Natural killer cell (primary cell): ENCODE data around the gene CAMK2D. TPM values are rescaled to one million over a fixed set of nuclear protein-coding genes. Genes with fewer than 3 reads are reported as not detected.

ENCODE experiments used
- ATAC-seq, 3 donors: fragments of 150-1000 bp in 2 of 3; fragments of 200-7000 bp in 1 of 3; cut with Tn5 transposase; 1 replicate in 1 of 3; 2 replicates in 2 of 3; pipeline ENCODE4 v1.10.0; 2021; ENCODE audit warnings: mild to moderate bottlenecking in 2 of 3, moderate library complexity in 2 of 3
- DNase-seq, 2 donors: peaks; one replicate each; pipeline versions ENCODE4 v3.0.0 to v3.0.0-alpha.2; 2013 to 2021; ENCODE audit warnings: mixed read lengths in 1 of 2
- H3K27ac ChIP-seq: one replicate; pipeline ENCODE4 v1.5.1; 2013; ENCODE audit warnings: mild to moderate bottlenecking, low read length
- H3K27me3 ChIP-seq: one replicate; pipeline ENCODE4 v1.6.1; 2013; ENCODE audit warnings: low read length; ENCODE audit not compliant: control insufficient read depth, insufficient read depth
- H3K36me3 ChIP-seq: one replicate; pipeline ENCODE4 v1.6.1; 2013; ENCODE audit warnings: low read length; ENCODE audit not compliant: control insufficient read depth, insufficient read depth
- H3K4me1 ChIP-seq: one replicate; pipeline ENCODE4 v1.6.1; 2013; ENCODE audit warnings: low read length; ENCODE audit not compliant: control insufficient read depth, insufficient read depth
- H3K4me3 ChIP-seq: one replicate; pipeline ENCODE4 v1.5.1; 2013; ENCODE audit warnings: low read length
- H3K9me3 ChIP-seq: one replicate; pipeline ENCODE4 v1.6.1; 2013; ENCODE audit warnings: low read length; ENCODE audit not compliant: control insufficient read depth, insufficient read depth
- H3K27ac Mint-ChIP-seq, 2 donors: one replicate each; pipeline ENCODE4 v1.8.0; 2022; ENCODE audit warnings: mild to moderate bottlenecking in 2 of 2, mixed read lengths in 2 of 2, moderate library complexity in 1 of 2
- H3K27me3 Mint-ChIP-seq, 2 donors: one replicate each; pipeline ENCODE4 v1.8.0; 2022; ENCODE audit warnings: low read depth in 2 of 2, mixed read lengths in 2 of 2
- H3K36me3 Mint-ChIP-seq: one replicate; pipeline ENCODE4 v1.8.0; 2022; ENCODE audit warnings: mixed read lengths
- H3K4me1 Mint-ChIP-seq, 2 donors: one replicate each; pipeline ENCODE4 v1.8.0; 2022; ENCODE audit warnings: mixed read lengths in 2 of 2
- H3K4me3 Mint-ChIP-seq: one replicate; pipeline ENCODE4 v1.8.0; 2022; ENCODE audit warnings: mild to moderate bottlenecking, moderate library complexity, mixed read lengths
- H3K9me3 Mint-ChIP-seq, 2 donors: one replicate each; pipeline ENCODE4 v1.8.0; 2022; ENCODE audit warnings: mixed read lengths in 2 of 2
- WGBS: methylation state at CpG from one replicate; pipeline ENCODE4 v1.1.7; 2013; ENCODE audit warnings: missing lambda C conversion rate; ENCODE audit not compliant: insufficient coverage; 5-methylcytosine and 5-hydroxymethylcytosine counted together
- intact Hi-C: fragments of 100-400 bp; cut with micrococcal nuclease; formaldehyde crosslinking; loops from one replicate; pipeline ENCODE4 v1.14.2; 2022
- total RNA-seq, 4 donors: library from RNA; stranded (reverse); fragments of 120-200 nt in 1 of 4; gene quantifications; one replicate each; pipeline versions ENCODE4 v1.2.3 to v1.2.4, GENCODE V29; 2013 to 2022
- TF ChIP-seq, protein P1 (sequence below): fragments of 200-600 bp; IDR thresholded peaks from one replicate; pipeline ENCODE4 v1.8.0; 2022; ENCODE audit warnings: antibody characterized with exemption

CAMK2D gene
- total RNA-seq, 3 donors from 2014 or later (not counting 1 experiment from before 2014, with no cell fraction given): 31.6 to 40.1 (median 34.5) TPM

DNA sequence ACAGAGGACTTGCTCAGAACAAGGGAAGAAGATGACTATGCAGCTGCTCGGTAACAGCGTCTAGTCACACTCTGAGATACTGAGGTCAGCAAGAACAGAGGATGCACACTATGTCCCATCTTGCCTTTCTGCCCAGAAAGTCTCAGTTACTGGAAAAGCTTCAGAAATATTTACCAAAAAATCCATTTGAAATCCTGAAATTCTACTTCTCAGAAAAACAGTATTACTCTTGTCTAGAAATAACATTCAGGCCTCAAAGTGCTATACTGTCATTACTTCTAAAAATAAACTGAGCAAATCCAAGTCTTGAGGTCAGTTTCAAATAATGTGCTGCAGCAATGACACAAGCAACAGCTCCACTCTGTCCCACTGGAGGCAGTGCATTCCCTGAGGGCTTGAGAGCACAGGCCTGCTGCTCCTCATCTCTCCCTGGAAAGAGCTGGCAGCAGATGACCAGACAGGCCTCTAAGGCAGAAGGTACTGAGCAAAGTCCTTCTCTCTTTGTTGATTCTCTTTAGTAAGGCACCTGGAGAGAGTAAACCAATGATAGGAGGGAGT, 76.9 kb downstream of the CAMK2D start:
- intact Hi-C loops: no loop called here
- no peak overlapping the region for H3K4me3 Mint-ChIP-seq

DNA sequence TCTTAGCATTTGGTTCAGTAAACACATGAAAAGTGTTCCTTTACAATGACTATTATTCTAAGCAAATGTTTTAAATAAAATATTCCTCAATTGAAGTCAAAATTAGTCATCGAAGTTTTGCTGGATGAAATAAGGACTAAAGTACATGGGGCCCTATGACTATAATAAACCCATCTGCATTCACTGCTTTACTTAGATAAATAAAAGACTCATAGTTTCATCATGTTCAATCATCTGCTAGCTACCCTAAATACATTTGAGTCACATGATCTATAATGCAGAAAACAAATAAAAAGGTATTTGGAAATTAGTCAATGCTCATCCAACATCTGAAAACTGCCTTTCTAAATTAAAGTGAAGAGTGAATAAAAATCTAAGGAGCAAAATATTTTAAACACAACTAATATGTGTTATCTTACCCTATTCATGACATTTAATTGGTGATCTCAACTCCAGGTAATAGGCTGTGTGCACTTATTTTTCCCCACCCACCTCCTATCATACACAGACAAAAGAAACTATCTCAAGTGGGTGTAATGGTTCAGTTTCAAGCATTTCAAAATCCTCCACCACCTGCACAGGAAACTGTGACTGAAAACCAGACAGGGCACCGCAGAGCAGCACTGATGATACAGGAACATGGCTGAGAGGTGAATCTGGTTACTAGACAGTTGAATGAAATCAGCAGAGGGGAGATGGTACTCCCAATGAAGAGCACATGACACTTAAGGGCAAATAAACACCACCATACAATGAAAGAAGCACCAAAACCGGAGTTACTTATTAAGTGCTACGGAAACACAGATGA, 78.6 kb downstream of the CAMK2D start:
- Mint-ChIP-seq H3K27ac (peak overlapping the region; percentile 57 to 80), H3K4me3 (no peak overlapping the region), H3K9me3 (peaks cover 2% of the 10 kb centered on the region in 2 donors), H3K27me3 (no peaks in the 10 kb centered on the region), H3K36me3 (peaks cover 6% of the 10 kb centered on the region), H3K4me1 (peaks cover 21 to 24% of the 10 kb centered on the region in 2 donors)
- intact Hi-C loops: loop anchor here (2.0 kb wide), 1 partner anchor 14 kb away; no protein-coding TSS in a partner anchor
- H3K27ac ChIP-seq: peak overlapping the region; percentile 22
- TF ChIP-seq, protein P1, sequence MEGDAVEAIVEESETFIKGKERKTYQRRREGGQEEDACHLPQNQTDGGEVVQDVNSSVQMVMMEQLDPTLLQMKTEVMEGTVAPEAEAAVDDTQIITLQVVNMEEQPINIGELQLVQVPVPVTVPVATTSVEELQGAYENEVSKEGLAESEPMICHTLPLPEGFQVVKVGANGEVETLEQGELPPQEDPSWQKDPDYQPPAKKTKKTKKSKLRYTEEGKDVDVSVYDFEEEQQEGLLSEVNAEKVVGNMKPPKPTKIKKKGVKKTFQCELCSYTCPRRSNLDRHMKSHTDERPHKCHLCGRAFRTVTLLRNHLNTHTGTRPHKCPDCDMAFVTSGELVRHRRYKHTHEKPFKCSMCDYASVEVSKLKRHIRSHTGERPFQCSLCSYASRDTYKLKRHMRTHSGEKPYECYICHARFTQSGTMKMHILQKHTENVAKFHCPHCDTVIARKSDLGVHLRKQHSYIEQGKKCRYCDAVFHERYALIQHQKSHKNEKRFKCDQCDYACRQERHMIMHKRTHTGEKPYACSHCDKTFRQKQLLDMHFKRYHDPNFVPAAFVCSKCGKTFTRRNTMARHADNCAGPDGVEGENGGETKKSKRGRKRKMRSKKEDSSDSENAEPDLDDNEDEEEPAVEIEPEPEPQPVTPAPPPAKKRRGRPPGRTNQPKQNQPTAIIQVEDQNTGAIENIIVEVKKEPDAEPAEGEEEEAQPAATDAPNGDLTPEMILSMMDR: no peak
- 0% methylated on average over 1 of the region's 4 CpGs for WGBS
- peaks cover 2% of the 10 kb centered on the region for H3K4me1 ChIP-seq
- DNase-seq: peak in 1 of 2 donors; percentile 80
- H3K36me3 ChIP-seq: no peaks in the 10 kb centered on the region
- H3K27me3 ChIP-seq: no peaks in the 10 kb centered on the region
- no peak overlapping the region for H3K4me3 ChIP-seq
- H3K9me3 ChIP-seq: no peaks in the 10 kb centered on the region
- peak; percentile 77 to 93 (median 80) for ATAC-seq

More for the DNA sequence above, 76.9 kb downstream of the CAMK2D start:
- H3K27ac ChIP-seq: no peak overlapping the region
- no peaks in the 10 kb centered on the region for H3K9me3 ChIP-seq
- peaks cover 2% of the 10 kb centered on the region for H3K4me1 ChIP-seq
- Mint-ChIP-seq H3K27me3 (no peaks in the 10 kb centered on the region), H3K27ac (no peak overlapping the region), H3K4me1 (peaks cover 33 to 37% of the 10 kb centered on the region in 2 donors), H3K9me3 (peaks cover 2% of the 10 kb centered on the region in 2 donors), H3K36me3 (peaks cover 6% of the 10 kb centered on the region)
- WGBS: 51% methylated on average over 2 of the region's 2 CpGs
- H3K27me3 ChIP-seq: no peaks in the 10 kb centered on the region
- peak in 1 of 2 donors; percentile 27 for DNase-seq
- TF ChIP-seq, protein P1: no peak
- H3K36me3 ChIP-seq: no peaks in the 10 kb centered on the region
- ATAC-seq: no peak
- no peak overlapping the region for H3K4me3 ChIP-seq

DNA sequence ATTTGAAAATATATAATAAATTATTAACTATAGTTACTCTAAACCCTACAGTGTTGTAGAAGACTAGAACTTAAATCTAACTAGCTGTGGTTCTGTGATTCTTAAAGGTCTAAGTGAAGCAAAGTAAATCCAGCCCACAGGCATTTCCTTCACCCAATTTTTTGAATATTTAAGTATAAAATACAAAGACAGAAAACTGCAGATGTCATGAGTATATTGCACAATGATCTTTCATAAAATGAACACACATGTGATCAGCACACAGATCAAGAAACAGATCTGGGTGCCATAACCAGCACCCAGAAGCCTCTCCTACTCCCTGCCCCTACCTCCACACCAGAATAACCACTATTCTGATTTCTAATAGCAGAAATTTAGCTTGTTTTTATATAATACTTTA, 82.9 kb downstream of the CAMK2D start:
- H3K9me3 Mint-ChIP-seq: peaks cover 2% of the 10 kb centered on the region in 2 donors
- H3K4me3 ChIP-seq: no peak overlapping the region
- no peak overlapping the region for H3K27ac Mint-ChIP-seq
- TF ChIP-seq, protein P1: no peak
- H3K36me3 Mint-ChIP-seq: peaks cover 16% of the 10 kb centered on the region
- DNase-seq (no peak), ATAC-seq (no peak)
- H3K4me3 Mint-ChIP-seq: no peak overlapping the region
- peaks cover 34 to 36% of the 10 kb centered on the region in 2 donors for H3K4me1 Mint-ChIP-seq
- no peaks in the 10 kb centered on the region for H3K36me3 ChIP-seq
- no peaks in the 10 kb centered on the region for H3K9me3 ChIP-seq
- H3K27me3 Mint-ChIP-seq: no peaks in the 10 kb centered on the region
- H3K4me1 ChIP-seq: peaks cover 3% of the 10 kb centered on the region
- intact Hi-C loops: no loop called here
- no peak overlapping the region for H3K27ac ChIP-seq
- H3K27me3 ChIP-seq: no peaks in the 10 kb centered on the region
